Measurements from ENCODE around the gene CATSPER1.

Gene CATSPER1

DNA sequence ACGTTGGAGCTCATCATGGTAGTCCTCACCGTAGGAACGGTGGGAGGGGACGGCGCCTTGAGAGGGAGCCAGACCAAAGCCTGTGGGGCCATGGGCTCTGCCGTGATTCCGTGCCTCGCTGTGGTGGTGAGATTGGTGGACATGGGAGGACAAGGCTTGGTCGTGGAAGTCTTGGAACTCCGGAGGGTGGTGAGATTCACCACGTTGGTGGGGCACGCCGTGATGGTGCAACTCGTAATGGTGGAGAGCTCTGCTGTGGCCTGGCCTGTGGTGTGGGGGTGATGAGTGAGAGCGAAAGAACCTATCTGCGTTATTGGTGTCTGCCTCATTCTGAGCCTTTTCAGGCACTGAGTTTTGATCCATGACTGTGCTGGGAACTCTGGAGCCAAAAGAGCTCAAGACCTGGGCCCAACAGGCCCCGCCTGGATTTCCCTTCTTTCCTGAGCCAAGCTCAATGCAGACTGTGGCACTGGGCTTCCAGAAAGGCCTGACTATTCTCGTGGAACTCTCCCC is at the start of gene CATSPER1:
CATSPER1 (minus strand) TSS at position 463 of the 513 bp plus-strand sequence; CDS start at position 363, 100 bp downstream.
- DNase-seq, result no peak

DNA sequence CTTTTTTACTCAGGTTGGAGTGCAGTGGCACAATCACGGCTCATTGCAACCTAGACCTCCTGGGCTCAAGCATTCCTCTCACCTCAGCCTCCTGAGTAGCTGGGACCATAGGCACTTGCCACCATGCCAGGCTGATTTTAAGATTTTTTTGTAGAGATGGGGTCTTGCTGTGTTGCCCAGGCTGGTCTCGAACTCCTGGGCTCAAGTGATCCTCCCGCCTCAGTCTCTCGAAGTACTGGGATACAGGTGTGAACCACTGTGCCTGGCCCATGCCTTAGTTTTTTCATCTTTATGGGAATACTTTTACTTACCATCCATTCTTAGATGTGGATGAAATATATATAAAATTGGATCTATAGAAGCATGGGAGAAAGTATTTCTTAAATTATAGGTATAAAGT is 49.0 kb upstream of the CATSPER1 start:
- no peak for DNase-seq

DNA sequence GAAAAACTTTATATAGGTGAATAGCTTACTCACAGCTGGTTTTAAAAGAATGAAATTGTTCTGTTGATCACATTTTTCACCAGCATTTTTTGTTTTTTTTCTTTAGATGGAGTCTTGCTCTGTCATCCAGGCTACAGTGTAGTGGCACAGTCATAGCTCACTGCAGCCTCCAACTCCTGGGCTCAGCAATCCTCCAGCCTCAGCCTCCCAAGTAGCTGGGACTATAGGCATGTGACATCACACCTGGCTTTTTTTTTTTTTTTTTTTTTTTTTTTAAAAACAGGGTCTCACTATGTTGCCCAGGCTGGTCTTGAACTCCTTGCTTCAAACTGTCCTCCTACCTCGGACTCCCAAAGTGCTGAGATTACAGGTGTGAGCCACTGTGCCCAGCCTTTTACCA is 47.4 kb upstream of the CATSPER1 start:
- DNase-seq, result no peak

DNA sequence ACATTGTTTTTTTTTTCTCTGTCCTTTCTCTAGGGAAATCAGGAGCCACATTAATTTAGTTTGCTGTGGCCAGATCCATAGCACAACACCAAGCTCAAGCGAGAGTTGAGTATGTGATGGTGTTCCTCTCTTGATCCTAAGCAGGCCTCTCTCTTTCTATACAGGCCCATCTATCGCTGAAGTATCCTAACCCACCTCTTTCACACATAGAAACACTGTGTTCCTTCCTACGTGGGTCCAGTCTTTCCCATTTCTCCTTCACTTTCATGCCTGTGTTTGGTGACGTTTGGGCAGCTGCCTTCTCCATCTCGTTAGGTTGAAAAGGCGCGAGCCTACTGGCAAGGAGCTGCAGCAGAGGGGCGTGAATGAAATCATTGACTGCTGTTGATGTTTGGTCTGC is 46.2 kb upstream of the CATSPER1 start:
- no peak for DNase-seq

DNA sequence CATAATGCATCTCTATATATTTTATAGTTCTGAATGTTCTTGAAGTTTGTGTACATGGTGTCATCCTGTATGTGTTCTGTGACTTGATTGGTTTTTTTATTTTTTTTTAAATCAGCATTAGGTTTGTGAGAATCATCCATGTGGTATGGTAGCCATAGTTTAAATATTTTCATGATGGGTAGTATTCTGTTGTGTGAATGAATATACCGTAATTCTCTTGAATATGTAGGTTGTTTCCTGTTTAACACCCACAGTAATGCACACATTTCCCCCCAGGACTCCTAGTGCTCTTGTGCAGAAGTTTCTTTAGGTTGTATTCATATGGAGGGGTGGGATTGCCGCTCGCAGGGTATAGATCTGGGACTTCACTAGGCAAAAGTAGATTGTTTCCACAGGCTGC is 45.8 kb upstream of the CATSPER1 start:
- no peak for DNase-seq

DNA sequence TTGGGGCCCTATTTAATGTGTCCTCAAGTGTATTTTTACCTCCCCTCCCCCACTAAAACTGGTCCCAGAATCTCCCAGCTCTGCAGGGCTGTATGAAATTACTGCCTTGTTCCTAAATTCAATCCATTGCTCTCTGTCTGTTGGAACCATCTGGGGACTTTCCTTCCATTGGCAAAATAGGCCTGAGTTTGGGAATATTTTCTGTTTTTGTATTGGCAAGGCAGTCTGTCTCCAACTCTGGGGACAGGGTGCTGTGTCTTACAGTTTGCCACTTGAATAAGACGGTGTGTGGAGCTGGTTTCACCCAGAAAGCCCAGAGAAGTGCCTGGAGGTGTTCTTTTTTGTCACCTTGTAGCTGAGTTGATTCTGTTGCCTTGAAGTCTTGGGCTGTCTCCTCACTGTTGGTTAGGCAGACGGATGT is 45.1 kb upstream of the CATSPER1 start:
- DNase-seq, result no peak

DNA sequence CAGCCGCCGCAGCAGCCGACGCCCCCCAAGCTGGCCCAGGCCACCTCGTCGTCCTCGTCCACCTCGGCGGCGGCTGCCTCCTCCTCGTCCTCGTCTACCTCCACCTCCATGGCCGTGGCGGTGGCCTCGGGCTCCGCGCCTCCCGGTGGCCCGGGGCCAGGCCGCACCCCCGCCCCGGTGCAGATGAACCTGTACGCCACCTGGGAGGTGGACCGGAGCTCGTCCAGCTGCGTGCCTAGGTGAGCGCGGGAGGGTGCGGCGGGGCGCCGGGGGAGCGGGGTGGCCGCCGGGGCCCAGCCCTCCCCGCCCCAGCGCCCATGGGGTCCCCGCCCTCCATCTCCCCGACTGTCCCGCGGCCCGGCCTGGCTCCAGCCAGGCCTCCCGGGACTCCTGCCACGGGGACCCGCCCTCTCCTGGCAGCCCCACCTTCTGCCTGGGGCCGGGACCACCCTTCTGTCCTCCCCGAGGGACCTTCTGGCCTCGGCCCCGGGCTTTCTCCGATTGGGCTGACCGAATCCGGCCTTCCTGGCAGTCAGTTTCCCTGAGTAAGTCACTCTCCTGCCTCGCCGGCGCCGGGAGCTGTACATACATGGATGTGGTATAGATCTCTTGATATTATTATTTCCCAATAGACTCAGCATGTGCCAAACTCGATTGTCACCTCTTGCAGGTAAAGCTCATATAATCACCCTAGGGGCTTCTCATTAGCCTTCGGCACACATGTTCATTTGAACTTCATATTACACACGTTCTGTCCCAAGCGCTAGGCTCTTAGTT is 44.5 kb upstream of the CATSPER1 start:
- no peak for DNase-seq

DNA sequence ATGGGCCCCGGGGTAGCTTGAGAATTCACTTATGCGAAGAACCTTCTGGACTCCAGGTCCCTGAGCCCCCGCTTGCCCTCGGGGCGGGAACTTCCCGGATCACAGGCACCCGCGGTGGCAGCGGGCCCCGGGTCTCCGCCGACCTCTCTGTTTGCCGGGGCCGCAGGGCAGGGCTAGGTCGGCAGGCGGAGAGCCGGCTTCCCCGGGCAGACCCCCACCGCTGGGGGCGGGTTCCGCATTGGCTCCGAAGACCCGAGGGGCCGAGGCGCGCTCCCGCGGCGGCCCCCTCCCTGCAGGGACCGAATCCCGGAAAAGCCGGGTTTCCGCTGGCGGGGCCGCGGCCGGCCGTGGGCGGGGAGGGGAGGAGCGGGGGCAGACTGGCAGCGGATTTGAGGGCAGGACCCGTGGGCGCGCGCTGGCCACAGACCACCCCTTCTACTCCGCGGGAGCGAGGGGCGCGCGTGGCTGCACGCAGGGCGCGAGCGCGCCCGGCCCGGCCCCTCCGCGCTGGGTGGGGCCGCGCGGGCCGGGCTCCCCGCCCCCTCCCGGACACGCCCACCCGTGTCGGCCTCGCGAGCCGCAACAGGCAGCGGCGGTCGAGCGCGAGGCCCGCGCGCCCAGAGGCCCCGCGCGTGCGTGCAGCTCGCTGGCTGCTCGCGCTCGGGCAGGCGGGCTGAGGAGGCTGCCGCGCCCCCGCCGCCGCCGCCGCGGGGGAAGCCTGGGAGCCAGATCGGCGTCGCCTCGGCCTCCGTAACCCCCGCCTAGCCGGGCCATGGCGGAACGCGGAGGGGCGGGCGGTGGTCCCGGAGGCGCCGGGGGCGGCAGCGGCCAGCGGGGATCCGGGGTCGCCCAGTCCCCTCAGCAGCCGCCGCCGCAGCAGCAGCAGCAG is 43.7 kb upstream of the CATSPER1 start, which contains the start of gene PACS1:
PACS1 (plus strand) TSS at position 558 of the 889 bp plus-strand sequence; CDS start at position 773, 215 bp downstream.
- peak; percentile 72 for DNase-seq

DNA sequence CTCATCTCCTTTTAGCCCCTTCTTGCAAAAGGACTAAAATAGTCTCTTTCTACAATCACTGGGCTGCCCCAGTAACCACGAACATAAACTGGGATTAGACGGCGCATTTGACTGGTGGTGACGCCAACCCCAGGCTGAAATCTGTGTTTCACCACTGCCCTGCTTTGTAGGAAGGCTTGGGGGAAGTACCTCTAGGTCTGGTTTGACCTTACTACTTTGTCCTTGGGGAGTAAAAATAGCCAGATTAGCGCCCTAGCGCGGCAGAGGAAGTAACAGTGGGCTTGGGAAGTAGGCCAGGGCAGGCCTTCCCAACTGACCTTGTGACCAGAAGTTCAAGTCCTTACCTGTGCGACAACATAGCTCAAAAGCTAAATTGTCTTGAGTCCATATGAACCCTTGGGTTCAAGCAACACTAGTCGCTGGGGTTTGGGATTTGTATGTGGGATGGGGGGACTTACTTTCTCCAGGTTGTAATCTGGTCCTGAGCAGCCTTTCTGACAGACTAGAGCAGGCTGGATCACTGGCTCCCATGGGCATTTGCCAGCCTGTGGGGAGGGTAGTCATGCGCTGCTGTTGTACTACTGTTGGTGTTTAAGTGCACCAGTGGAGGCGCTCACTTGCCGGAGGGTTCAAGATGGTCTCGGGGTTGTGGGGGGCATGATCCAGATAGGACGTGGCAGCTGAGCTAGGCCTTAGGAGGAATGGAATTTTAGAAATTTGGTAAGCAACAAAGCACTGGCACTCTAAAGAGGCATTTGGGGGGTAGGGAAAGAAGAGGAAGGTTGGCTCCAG is 42.8 kb upstream of the CATSPER1 start:
- DNase-seq, result peak; percentile 38

DNA sequence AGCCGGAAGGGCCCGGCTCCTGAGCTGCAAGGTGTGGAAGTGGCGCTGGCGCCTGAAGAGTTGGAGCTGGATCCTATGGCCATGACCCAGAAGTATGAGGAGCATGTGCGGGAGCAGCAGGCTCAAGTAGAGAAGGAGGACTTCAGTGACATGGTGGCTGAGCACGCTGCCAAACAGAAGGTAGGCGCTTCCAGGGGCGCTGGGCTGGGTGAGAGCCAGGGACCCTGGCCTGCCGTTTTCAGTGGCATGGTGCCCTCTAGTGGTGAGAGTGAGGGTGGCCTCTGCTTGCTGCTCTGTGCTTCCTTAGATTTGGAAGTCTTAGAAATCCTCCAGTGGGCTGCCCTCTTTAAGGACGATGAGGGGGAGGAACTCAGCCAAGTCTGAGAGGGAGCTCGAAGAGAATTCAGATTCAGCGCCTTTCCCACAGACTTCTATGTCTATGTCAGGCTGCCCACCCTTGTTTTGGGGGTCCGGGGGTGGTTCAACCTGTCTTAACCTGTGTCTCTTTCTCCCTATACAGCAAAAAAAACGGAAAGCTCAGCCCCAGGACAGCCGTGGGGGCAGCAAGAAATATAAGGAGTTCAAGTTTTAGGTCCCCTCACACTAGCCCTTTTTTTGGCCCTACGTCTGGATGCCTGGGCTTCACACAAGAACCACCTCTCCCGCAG is 42.0 kb upstream of the CATSPER1 start:
- peak; percentile 28 for DNase-seq

DNA sequence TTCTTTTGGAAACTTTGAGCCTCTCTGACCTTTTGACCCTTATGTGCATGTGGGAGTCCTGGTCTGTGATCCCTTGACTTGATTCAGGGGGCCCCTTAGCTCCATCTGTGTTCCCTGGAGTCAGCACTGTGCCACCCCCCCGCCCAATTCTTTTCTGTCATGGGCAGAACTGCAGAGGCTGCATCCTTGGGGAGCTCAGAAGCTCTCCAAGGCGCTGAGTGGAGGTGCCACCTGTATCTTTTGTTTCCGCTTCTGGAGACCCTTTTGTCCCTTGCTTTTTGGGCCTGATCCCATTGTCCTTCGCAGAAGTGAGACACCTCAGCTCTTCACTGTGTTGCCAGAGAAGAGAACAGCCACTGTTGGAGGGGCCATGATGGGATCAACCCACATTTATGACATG is 41.4 kb upstream of the CATSPER1 start:
- no peak for DNase-seq

DNA sequence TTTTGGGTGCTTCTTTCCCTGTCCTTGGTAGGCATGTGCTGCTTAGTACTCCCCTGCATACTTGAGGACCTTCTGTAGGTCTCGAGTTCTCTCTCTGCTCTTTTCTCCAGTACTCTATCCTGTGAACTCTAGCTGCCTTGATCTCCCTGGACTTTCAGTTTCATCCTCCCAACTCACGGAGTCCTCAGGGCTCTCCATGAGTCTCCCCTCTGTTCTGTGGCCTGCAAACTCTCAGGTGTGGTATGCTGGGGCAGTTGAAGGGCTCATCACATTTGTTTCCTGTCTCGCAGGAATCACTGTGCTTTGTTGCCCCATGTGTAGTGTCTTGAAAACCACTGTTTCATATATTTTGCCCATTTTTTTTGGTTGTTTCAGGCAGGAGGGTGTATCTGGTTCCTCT is 40.5 kb upstream of the CATSPER1 start:
- no peak for DNase-seq

DNA sequence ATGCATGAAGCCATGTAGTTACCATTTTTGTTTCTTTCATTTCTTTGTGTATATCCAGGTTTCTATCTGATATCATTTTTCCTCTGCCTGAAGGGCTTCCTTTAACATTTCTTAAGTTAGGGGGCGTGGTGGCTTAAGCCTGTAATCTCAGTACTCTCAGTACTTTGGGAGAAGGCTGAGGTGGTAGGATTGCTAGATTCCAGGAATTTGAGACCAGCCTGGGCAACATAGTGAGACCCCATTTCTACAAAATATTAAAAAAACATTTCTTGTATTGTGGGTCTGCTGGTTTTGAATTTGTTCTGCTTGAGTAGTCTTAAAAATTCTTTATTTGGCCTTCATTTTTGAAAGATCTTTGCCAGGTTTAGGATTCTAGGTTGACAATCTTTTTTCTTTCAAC is 38.3 kb upstream of the CATSPER1 start:
- DNase-seq, result no peak

DNA sequence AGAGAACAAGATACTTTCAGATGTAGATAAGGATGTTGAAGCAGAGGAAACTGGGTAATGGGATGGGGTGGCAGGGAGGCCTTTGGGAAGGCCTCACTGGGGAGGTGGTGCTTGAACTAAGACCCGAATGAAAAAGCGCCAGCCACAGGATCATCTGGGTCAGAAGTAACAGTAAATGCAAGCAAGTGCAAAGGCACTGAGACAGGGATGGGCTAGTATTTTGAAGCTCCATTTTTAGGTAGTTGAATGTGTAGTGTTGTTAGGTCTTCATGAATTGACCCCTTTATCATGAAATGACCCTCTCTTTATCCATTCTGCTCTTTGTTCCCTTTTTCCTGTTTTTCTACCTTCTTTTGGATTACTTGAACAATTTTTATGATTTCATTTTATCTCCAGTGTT is 37.6 kb upstream of the CATSPER1 start:
- DNase-seq, result no peak

DNA sequence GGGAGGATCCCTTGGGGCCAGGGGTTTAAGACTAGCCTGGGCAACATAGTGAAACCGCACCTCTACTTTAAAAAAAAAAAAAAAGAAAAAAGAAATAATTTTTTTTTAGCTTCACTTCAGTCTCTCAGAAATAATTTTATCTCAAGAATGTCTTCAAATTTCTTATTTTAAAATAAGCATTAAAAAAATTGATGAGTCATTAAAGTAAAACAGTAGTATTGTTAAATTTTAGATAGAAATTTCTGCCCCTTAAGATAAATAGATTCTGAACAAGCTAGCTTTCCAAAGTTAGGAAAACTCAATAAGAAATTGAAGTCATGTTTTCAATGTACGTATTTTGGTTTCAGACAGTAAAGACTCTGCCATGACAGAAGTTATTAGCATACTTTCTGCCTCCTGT is 36.1 kb upstream of the CATSPER1 start:
- no peak for DNase-seq

DNA sequence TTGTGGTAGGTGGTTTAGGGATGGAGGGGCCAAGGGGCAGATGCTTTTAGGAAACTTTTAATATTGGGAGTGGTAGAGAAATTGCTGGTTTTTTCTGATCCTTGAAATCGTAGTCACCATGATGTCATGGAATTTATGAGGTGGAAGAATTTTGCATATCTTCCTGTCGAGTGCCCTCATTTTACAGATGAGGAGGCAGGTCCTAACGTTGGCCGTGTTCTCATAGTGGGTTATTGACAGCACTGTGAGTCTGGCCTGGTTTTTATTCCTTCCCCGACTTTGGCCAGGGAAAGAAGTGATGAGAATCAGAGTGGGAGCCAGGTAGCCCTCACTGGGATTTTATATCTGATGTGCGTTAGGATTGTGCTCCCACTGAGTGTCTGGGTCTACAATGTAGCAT is 35.0 kb upstream of the CATSPER1 start:
- DNase-seq, result no peak

DNA sequence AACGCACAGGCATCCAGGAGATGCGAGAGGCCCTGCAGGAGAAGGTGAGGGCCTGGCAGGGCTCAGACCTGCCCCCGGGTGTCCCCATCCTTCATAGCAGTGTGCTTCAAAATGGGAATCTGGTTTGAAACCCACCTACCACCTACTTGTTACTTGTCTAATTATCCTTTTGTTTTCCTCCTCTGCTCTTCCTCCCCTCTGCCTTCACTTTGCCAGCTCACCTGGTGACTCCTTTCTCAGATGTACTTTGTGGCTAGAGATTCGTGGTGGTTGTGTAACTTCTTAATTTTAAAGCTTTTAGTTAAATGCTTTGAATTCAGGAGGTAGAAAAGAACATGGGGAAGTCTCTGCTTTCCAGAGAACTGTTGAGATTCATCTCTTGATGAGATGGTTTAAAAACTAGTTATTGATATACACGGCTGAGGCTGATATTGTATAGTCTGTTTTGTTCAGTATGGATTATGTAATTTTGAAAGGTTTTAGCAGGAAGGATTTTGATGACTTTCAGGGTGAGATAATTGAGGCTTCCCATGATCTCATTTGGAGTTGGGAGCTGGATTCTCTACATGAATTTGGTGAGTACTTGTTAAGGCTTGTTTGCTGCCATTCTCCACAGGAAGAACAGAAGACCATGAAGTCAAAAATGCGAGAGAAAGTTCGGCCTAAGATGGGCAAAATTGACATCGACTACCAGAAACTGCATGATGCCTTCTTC is 33.8 kb upstream of the CATSPER1 start:
- DNase-seq, result no peak

DNA sequence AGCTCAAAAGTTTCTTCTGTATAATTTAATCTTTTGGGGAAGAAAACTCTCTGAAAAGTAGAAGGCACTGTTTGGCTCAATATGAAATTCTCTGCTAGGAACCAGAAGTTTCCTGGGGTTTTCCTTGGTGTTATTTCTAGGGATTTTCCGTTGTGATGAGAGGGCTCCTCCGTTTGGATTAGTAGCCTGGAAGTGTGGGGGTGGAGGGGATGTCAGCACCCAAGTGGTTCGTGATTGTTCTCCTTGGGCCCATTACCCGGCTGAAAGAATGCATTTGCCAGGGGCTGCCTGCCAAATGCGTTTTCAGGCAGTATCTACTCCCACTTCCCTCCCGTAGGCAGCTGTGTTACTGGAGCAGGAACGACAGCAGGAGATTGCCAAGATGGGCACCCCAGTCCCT is 30.2 kb upstream of the CATSPER1 start:
- no peak for DNase-seq

DNA sequence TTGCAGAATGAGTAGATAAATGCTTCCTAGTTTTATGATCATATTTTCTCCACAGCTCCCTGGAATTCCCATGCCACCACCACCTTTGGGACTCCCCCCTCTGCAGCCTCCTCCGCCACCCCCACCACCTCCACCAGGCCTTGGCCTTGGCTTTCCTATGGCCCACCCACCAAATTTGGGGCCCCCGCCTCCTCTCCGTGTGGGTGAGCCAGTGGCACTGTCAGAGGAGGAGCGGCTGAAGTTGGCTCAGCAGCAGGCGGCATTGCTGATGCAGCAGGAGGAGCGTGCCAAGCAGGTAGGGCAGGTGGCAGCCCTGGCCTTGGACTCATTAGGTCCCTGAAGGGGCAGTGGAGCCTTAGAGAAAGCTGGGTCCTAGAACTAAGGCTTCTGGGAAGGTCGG is 28.7 kb upstream of the CATSPER1 start:
- no peak for DNase-seq

DNA sequence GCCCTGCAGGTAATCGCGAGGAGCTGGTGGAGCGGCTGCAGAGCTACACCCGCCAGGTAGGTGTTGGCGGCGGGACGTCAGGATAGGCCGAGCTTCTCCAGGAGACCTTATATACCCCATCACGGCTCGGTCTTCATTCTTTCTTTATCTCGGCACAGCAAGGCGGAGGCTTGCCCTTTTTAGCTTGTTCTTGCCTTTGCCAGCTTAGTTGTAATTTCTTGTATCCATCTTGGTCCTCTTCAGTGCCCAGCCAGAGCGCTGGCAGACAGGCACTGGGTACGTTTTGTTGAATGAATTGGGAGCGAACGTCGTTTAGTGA is 26.3 kb upstream of the CATSPER1 start:
- no peak for DNase-seq

DNA sequence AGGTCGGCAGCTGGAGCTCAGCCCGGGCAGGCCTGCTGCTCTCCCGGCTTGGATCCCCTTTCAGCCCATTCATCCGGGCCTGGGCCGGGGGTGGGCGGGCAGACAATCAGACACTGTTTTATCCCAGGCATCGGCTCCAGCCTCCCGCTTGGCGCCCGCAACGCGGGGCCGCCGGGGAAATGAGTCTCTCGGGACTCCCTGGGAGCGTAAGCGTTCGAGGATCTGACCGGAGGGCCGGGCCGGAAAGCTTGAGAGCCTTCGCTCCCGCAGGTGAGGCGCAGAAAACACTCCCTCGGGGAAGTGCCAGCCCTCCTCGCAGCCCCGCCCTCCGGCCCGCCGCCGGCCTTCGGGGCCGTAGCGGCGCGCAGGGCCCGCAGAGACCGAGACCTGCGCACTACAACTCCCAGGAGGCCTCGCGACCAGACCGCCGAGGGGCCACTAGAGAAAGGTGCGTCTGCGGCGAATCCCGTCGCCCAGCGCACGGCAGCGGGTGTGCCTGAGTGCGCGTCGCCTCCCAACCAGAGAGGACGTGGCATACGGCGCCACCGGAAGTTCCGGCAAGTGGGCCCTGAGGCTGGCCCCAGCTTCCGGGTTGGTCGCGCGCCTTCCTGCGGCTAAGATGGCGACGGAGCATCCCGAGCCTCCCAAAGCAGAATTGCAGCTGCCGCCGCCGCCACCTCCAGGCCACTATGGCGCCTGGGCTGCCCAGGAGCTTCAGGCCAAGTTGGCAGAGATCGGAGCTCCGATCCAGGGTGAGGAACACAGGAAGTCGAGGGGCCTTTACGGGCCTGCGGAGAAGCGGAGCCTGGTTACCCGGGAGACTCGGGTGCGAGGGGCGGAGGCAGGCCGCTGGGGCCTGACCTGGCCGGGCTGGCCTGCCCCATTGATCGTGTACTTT is 25.7 kb upstream of the CATSPER1 start, which contains the start of gene SF3B2:
SF3B2 (plus strand) TSS at position 599 of the 898 bp plus-strand sequence; CDS start at position 620, 21 bp downstream.
- peak; percentile 93 for DNase-seq
